SK-N-SH (cell line): ENCODE results near the gene DENND2A.

Experiments used
- CTCF ChIP-seq: fragments of 200-600 bp; sonication (generic); IDR thresholded peaks from 2 replicates; pipeline ENCODE4 v1.6.1; 2017; ENCODE audit warnings: antibody characterized with exemption, mild to moderate bottlenecking, moderate library complexity
- JUND ChIP-seq: IDR thresholded peaks from 2 replicates; pipeline ENCODE4 v1.4.0; 2012
- NRF1 ChIP-seq: IDR thresholded peaks from 2 replicates; pipeline ENCODE4 v1.6.1; 2012; ENCODE audit warnings: low read depth, mild to moderate bottlenecking, low read length
- POLR2AphosphoS5 ChIP-seq: IDR thresholded peaks from 2 replicates; pipeline ENCODE4 v1.6.1; 2012; ENCODE audit warnings: low read depth, low read length
- SIN3A ChIP-seq: IDR thresholded peaks from 2 replicates; pipeline ENCODE4 v1.6.1; 2012; ENCODE audit warnings: low read depth, mild to moderate bottlenecking, low read length, moderate library complexity, borderline replicate concordance
- USF2 ChIP-seq: fragments of 150-350 bp; IDR thresholded peaks from 2 replicates; pipeline ENCODE4 v1.6.1; 2017; ENCODE audit warnings: antibody characterized with exemption, low read length, low read depth, borderline replicate concordance

GRCh38 chr7:140551355-140552239 lies 89.0 kb downstream of the DENND2A start:
- TF ChIP-seq POLR2AphosphoS5 (no peak), NRF1 (no peak), USF2 (no peak), JUND (no peak), CTCF (no peak), SIN3A (no peak)
